Kidney (tissue), 14 donors: ENCODE data around the gene BCL3. TPM values are rescaled to one million over a fixed set of nuclear protein-coding genes. Genes with fewer than 3 reads are reported as not detected.

Experiments
- DNase-seq, 5 donors: peaks; one replicate each; pipeline ENCODE4 v3.0.0-alpha.2; 2013 to 2020
- FAIRE-seq: peaks from 2 replicates; lab custom pipeline; 2012; peaks lifted over from hg19 to GRCh38; lab: Jason Lieb, UNC
- H3K27ac ChIP-seq, 2 donors: one replicate each; pipeline ENCODE4 v1.7.0; 2013; ENCODE audit warnings: low read depth in 2 of 2, low read length in 2 of 2, inconsistent platforms in 1 of 2
- H3K27me3 ChIP-seq: one replicate; pipeline ENCODE4 v1.7.1; 2013; ENCODE audit warnings: low read length, inconsistent platforms; ENCODE audit not compliant: control insufficient read depth, insufficient read depth
- H3K36me3 ChIP-seq, 3 donors: one replicate each; pipeline versions ENCODE4 v1.7.0 to v1.7.1; 2013; ENCODE audit warnings: low read length in 3 of 3, control low read depth in 1 of 3, inconsistent platforms in 1 of 3; ENCODE audit not compliant: insufficient read depth in 3 of 3, control insufficient read depth in 2 of 3
- H3K4me1 ChIP-seq, 3 donors: one replicate each; pipeline versions ENCODE4 v1.7.0 to v1.7.1; 2013; ENCODE audit warnings: low read length in 3 of 3, inconsistent platforms in 1 of 3, low read depth in 1 of 3; ENCODE audit not compliant: control insufficient read depth in 2 of 3, insufficient read depth in 2 of 3
- H3K4me3 ChIP-seq, 3 donors: one replicate each; pipeline versions ENCODE4 v1.7.0 to v1.8.1; 2013; ENCODE audit warnings: low read length in 3 of 3, control low read depth in 1 of 3, inconsistent platforms in 1 of 3
- H3K9ac ChIP-seq, 3 donors: one replicate each; pipeline versions ENCODE4 v1.7.0 to v1.7.1; 2013; ENCODE audit warnings: low read length in 3 of 3, control low read depth in 1 of 3, inconsistent platforms in 1 of 3
- H3K9me3 ChIP-seq, 3 donors: one replicate each; pipeline versions ENCODE4 v1.7.0 to v1.7.1; 2013; ENCODE audit warnings: low read length in 3 of 3, control low read depth in 1 of 3, inconsistent platforms in 1 of 3; ENCODE audit not compliant: control insufficient read depth in 2 of 3, insufficient read depth in 1 of 3
- CTCF ChIP-seq: IDR thresholded peaks from 3 replicates; pipeline ENCODE4 v1.5.1; 2012; ENCODE audit warnings: mild to moderate bottlenecking, moderate library complexity, borderline replicate concordance; ENCODE audit not compliant: insufficient read depth; ENCODE audit errors: extremely low read depth
- intact Hi-C: fragments of 100-400 bp; cut with DNase I; formaldehyde crosslinking; loops from one replicate; pipeline ENCODE4 v1.11.1; 2022
- polyA plus RNA-seq: library from polyadenylated mRNA; stranded (reverse); fragments of 350-450 nt; fragmentation: Illumina TruSeq; extraction: RNeasy Lipid Tissue Mini Kit (QIAGEN cat#74804); gene quantifications from one replicate; pipeline ENCODE4 v1.2.3, GENCODE V29; 2014; ENCODE audit warnings: low read depth, low replicate concordance; ENCODE audit not compliant: insufficient read depth
- total RNA-seq: library from RNA; stranded (reverse); fragmentation: NEBNext Ultra II Directional; extraction: Animal tissue kit (Norgen Biotek cat#: 25700); gene quantifications from one replicate; pipeline ENCODE4 v1.2.1, GENCODE V29; 2021
- donor health status: control.
- donor health status: control.
- donor health status: control.
- donor health status: control.
- donor health status: control.
- donor health status: DM: yes; HTN: yes; CAD: no.
- donor health status: Normal renal cell carcinoma (clear cell type).

BCL3 gene
- total and polyA plus RNA-seq, 2 donors from 2014 or later, result 23.2 to 86.8 TPM

GRCh38 chr19:44726465-44726864 is 22.0 kb upstream of the BCL3 start:
- Histone ChIP-seq H3K36me3 (no peaks in the 10 kb centered on the region), H3K27me3 (no peaks in the 10 kb centered on the region), H3K9ac (no peak overlapping the region), H3K4me3 (no peak overlapping the region), H3K9me3 (no peaks in the 10 kb centered on the region), H3K27ac (no peak overlapping the region), H3K4me1 (peaks cover 0 to 16% (median 13%) of the 10 kb centered on the region in 3 donors)
- DNase-seq (no peak), FAIRE-seq (no peak)
- intact Hi-C loops, result loop anchor here (5.0 kb wide), 1 partner anchor 41 kb away; no protein-coding TSS in a partner anchor
- TF ChIP-seq CTCF, result no peak

GRCh38 chr19:44728178-44728577 is 20.3 kb upstream of the BCL3 start:
- Histone ChIP-seq H3K9ac (no peak overlapping the region), H3K4me3 (no peak overlapping the region), H3K9me3 (no peaks in the 10 kb centered on the region), H3K27me3 (no peaks in the 10 kb centered on the region), H3K4me1 (peaks cover 0 to 13% (median 11%) of the 10 kb centered on the region in 3 donors), H3K36me3 (no peaks in the 10 kb centered on the region), H3K27ac (no peak overlapping the region)
- no peak for TF ChIP-seq CTCF
- intact Hi-C loops, result loop anchor here (5.0 kb wide), 1 partner anchor 39 kb away; no protein-coding TSS in a partner anchor
- FAIRE-seq (no peak), DNase-seq (no peak)

DNA sequence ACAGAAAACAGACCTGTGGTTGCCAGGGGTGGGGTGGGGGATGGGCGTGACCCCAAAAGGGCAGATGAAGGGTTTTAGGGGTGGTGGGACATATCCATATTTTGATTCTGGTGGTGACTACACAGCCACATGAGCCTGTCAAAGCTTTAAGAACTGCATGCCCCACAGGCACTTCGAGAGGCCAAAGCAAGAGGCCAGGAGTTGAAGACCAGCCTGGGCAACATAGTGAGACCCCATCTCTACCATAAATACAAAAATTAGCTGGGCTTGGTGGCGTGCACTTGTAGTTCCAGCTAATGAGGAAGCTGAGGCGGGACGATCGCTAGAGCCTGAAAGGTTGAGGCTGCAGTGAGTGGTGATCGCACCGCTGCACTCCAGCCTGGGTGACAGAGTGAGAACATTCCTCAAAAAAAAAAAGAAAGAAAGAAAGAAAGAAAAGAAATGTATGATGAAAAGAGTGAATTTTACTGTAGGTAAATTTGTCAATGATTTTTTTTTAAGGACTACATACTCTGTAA is 18.9 kb upstream of the BCL3 start:
- no peaks in the 10 kb centered on the region for H3K27me3 ChIP-seq
- DNase-seq, result no peak
- peaks cover 0 to 9% (median 6%) of the 10 kb centered on the region in 3 donors for H3K4me1 ChIP-seq
- no peak for TF ChIP-seq CTCF
- H3K9me3 ChIP-seq, result no peaks in the 10 kb centered on the region
- no peak overlapping the region for H3K9ac ChIP-seq
- FAIRE-seq, result no peak
- intact Hi-C loops, result loop anchor here (5.0 kb wide), 1 partner anchor 38 kb away; no protein-coding TSS in a partner anchor
- no peak overlapping the region for H3K27ac ChIP-seq
- H3K36me3 ChIP-seq, result no peaks in the 10 kb centered on the region
- H3K4me3 ChIP-seq, result no peak overlapping the region

DNA sequence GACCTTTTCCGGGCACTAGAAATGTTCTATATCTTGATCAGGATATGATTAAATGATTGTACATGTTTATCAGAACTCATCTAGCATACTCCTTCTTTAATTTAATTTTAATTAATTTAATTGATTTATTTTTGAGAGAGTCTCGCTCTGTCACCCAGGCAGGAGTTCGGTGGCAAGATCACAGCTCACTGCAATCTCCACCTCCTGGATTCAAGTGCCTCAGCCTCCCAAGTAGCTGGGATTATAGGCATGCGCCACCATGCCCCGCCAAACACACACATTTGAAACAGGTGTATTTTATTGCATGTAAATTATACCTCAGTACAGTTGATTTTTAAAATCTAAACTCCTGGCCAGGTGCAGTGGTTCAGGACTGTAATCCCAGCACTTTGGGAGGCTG is 17.4 kb upstream of the BCL3 start:
- no peaks in the 10 kb centered on the region for H3K36me3 ChIP-seq
- no peak overlapping the region for H3K4me3 ChIP-seq
- no peaks in the 10 kb centered on the region for H3K4me1 ChIP-seq
- intact Hi-C loops, result no loop called here
- H3K9me3 ChIP-seq, result no peaks in the 10 kb centered on the region
- no peak for TF ChIP-seq CTCF
- no peak overlapping the region for H3K27ac ChIP-seq
- no peak overlapping the region for H3K9ac ChIP-seq
- FAIRE-seq (no peak), DNase-seq (no peak)
- H3K27me3 ChIP-seq, result no peaks in the 10 kb centered on the region
